GM10847 (cell line): ENCODE results near the gene LEPR.

Experiments
- POLR2A ChIP-seq: IDR thresholded peaks from 2 replicates; pipeline ENCODE4 v1.6.1; 2011; ENCODE audit not compliant: insufficient read length; ENCODE audit errors: extremely low read depth

Gene LEPR

GRCh38 chr1:65398083-65398482, 22.4 kb upstream of the LEPR start:
- no peak for TF ChIP-seq POLR2A

GRCh38 chr1:65399003-65399402, 21.5 kb upstream of the LEPR start:
- TF ChIP-seq POLR2A: no peak

GRCh38 chr1:65401612-65402011, 18.9 kb upstream of the LEPR start:
- no peak for TF ChIP-seq POLR2A

GRCh38 chr1:65404941-65405340, 15.5 kb upstream of the LEPR start:
- TF ChIP-seq POLR2A: no peak

- no peak for TF ChIP-seq POLR2A
These were observed 12.6 kb upstream of the LEPR start for GRCh38 chr1:65407877-65408276.

GRCh38 chr1:65409314-65409713, 11.2 kb upstream of the LEPR start:
- TF ChIP-seq POLR2A: no peak

- no peak for TF ChIP-seq POLR2A
These were observed 10.6 kb upstream of the LEPR start for GRCh38 chr1:65409816-65410326.

GRCh38 chr1:65412256-65412983, 8.0 kb upstream of the LEPR start:
- TF ChIP-seq POLR2A: no peak

- no peak for TF ChIP-seq POLR2A
These were observed 7.5 kb upstream of the LEPR start for GRCh38 chr1:65412984-65413375.

GRCh38 chr1:65414538-65414937, 5.9 kb upstream of the LEPR start:
- no peak for TF ChIP-seq POLR2A

GRCh38 chr1:65416767-65417166, 3.7 kb upstream of the LEPR start:
- TF ChIP-seq POLR2A: no peak

GRCh38 chr1:65417729-65418128, 2.7 kb upstream of the LEPR start:
- TF ChIP-seq POLR2A: no peak

GRCh38 chr1:65418522-65419185, 1.8 kb upstream of the LEPR start:
- TF ChIP-seq POLR2A: no peak

- no peak for TF ChIP-seq POLR2A
These were observed 533 bp upstream of the LEPR start for GRCh38 chr1:65419681-65420589.

GRCh38 chr1:65421351-65422025, 1.0 kb downstream of the LEPR start:
- no peak for TF ChIP-seq POLR2A
